ENCODE measurements around the gene KIAA1191.

KIAA1191 gene

GRCh38 chr5:176389135-176390123 lies 27.9 kb upstream of the KIAA1191 start:
- DNase-seq, result no peak

- DNase-seq, result peak; percentile 99
These were observed 27.0 kb upstream of the KIAA1191 start, which contains the start of the genes HIGD2A and NOP16 for GRCh38 chr5:176388444-176389134. Gene HIGD2A (plus strand): TSS chr5:176388751. CDS start chr5:176388820, 69 bp downstream. Gene NOP16 (minus strand): TSS chr5:176388598. CDS start chr5:176388539, 59 bp downstream.

- DNase-seq, result peak; percentile 35
These were observed 26.5 kb upstream of the KIAA1191 start for GRCh38 chr5:176388003-176388443.

GRCh38 chr5:176387384-176387925 lies 25.9 kb upstream of the KIAA1191 start:
- DNase-seq, result peak; percentile 10

GRCh38 chr5:176386491-176386890 lies 24.9 kb upstream of the KIAA1191 start:
- DNase-seq, result no peak

GRCh38 chr5:176384991-176385390 lies 23.4 kb upstream of the KIAA1191 start:
- no peak for DNase-seq

- DNase-seq, result no peak
These were observed 22.9 kb upstream of the KIAA1191 start for GRCh38 chr5:176384366-176384930.

GRCh38 chr5:176383961-176384360 lies 22.4 kb upstream of the KIAA1191 start:
- no peak for DNase-seq

- no peak for DNase-seq
These were observed 21.8 kb upstream of the KIAA1191 start for GRCh38 chr5:176383248-176383905.

GRCh38 chr5:176382721-176383120 lies 21.2 kb upstream of the KIAA1191 start:
- no peak for DNase-seq

- no peak for DNase-seq
These were observed 20.4 kb upstream of the KIAA1191 start for GRCh38 chr5:176381979-176382378.

GRCh38 chr5:176381423-176381822 lies 19.9 kb upstream of the KIAA1191 start:
- no peak for DNase-seq

- DNase-seq, result no peak
These were observed 18.3 kb upstream of the KIAA1191 start for GRCh38 chr5:176379881-176380280.

GRCh38 chr5:176373100-176373818 lies 11.7 kb upstream of the KIAA1191 start:
- DNase-seq, result no peak

GRCh38 chr5:176371621-176372539 lies 10.3 kb upstream of the KIAA1191 start:
- no peak for DNase-seq

GRCh38 chr5:176369934-176370711 lies 8.6 kb upstream of the KIAA1191 start:
- DNase-seq, result no peak

GRCh38 chr5:176368726-176369125 lies 7.2 kb upstream of the KIAA1191 start:
- DNase-seq, result no peak

GRCh38 chr5:176366232-176366894 lies 4.8 kb upstream of the KIAA1191 start:
- DNase-seq, result no peak

Measured in activated CD4-positive, alpha-beta T cell treated with anti-CD3 and anti-CD28 coated beads, Interleukin-2, Interleukin-6, amounts not matched to agents 100 ng/mL and 50 ng/mL, durations not matched to agents 16 hours and 8 hours (primary cell).